NT2/D1 (cell line): Measurements from ENCODE around the gene SMARCAD1.
"Not testable (repeated sequence)": the region's sequence is repeated elsewhere in the genome, so short reads cannot be mapped to it uniquely, and the experiment has no call there.

Experiments
- DNase-seq: peaks from one replicate; pipeline ENCODE4 v3.0.0-alpha.2; 2011; ENCODE audit warnings: low read depth, low spot score
- H3K27me3 ChIP-seq: 2 replicates; pipeline ENCODE4 v1.6.0; 2011; ENCODE audit warnings: mild to moderate bottlenecking; ENCODE audit not compliant: insufficient read length, insufficient read depth
- H3K36me3 ChIP-seq: 2 replicates; pipeline ENCODE4 v1.6.1; 2011; ENCODE audit warnings: mild to moderate bottlenecking, low read length, mixed read lengths; ENCODE audit not compliant: insufficient read depth, insufficient read length
- H3K4me1 ChIP-seq: 2 replicates; pipeline ENCODE4 v1.5.1; 2011; ENCODE audit not compliant: insufficient read depth, insufficient read length
- H3K4me3 ChIP-seq: 2 replicates; pipeline ENCODE4 v1.5.1; 2011; ENCODE audit warnings: low read depth; ENCODE audit not compliant: insufficient read length
- H3K9ac ChIP-seq: 2 replicates; pipeline ENCODE4 v1.6.0; 2011; ENCODE audit warnings: low read depth; ENCODE audit not compliant: insufficient read length
- H3K9me3 ChIP-seq: 2 replicates; pipeline ENCODE4 v1.5.1; 2011; ENCODE audit warnings: mild to moderate bottlenecking, low read length; ENCODE audit not compliant: insufficient read depth
- SUZ12 ChIP-seq: IDR thresholded peaks from 2 replicates; pipeline ENCODE4 v1.6.1; 2011; ENCODE audit not compliant: insufficient read length, insufficient read depth; ENCODE audit errors: extremely low read depth
- YY1 ChIP-seq: IDR thresholded peaks from 2 replicates; pipeline ENCODE4 v1.6.1; 2011; ENCODE audit not compliant: insufficient read length, insufficient read depth
- ZNF274 ChIP-seq: IDR thresholded peaks from 2 replicates; pipeline ENCODE4 v1.6.1; 2011; ENCODE audit warnings: mild to moderate bottlenecking, low read depth, low read length

The SMARCAD1 gene

DNA sequence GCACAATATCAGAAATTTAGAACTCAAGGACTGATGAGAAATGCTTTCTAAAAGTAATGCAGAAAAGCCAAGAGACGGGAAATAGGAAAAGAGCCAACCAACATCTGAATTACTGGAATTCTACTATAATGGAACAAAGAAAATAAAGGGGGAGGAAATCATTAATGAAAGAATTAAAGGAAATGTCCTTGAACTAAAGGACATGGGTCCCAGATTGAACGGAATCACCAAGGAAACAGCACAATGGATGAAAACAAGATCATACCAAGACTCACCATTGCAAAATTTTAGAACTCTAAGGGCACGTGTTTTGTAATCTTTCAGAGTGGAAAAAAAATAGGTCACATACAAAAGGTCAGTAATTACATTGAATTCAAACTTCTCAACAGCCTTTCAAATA is 99.0 kb downstream of the SMARCAD1 start:
- H3K4me1 ChIP-seq = no peaks in the 10 kb centered on the region
- no peaks in the 10 kb centered on the region for H3K9me3 ChIP-seq
- no peak overlapping the region for H3K9ac ChIP-seq
- no peak overlapping the region for H3K4me3 ChIP-seq
- no peaks in the 10 kb centered on the region for H3K36me3 ChIP-seq
- no peaks in the 10 kb centered on the region for H3K27me3 ChIP-seq
- TF ChIP-seq YY1 (no peak), ZNF274 (no peak), SUZ12 (no peak)
- no peak for DNase-seq

DNA sequence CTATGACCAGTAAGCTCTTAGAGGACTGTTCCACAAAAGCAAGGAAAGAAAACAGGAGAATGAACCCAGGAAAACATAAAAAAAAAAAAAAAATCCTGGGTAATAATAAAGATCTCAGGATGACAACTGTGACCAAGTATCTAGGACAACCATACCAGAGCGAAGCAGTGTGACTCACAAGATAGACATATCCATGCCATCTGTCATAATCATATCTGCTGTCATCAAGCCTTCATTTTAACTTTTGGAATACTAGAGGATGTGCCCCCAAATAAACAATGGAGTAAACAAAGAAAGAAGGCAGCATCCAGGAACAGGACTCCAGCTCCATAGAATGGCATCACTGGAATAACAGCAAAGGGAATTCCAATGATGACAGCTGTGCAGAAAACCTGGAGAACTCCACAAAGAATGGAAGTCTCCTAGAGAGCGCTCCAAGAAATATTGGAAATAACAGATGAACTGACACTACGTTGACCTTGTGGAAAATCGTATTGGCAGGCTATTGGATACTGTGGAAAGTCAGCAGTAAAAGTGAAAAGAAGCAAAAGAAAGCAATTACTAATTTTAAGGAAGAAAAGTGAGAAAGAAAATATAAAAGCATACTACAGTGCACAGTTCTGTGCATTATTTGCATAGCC is 99.7 kb downstream of the SMARCAD1 start:
- Histone ChIP-seq H3K9ac (no peak overlapping the region), H3K4me1 (no peaks in the 10 kb centered on the region), H3K9me3 (no peaks in the 10 kb centered on the region), H3K4me3 (no peak overlapping the region), H3K27me3 (no peaks in the 10 kb centered on the region), H3K36me3 (no peaks in the 10 kb centered on the region)
- DNase-seq = no peak
- TF ChIP-seq ZNF274 (no peak), SUZ12 (no peak), YY1 (no peak)

DNA sequence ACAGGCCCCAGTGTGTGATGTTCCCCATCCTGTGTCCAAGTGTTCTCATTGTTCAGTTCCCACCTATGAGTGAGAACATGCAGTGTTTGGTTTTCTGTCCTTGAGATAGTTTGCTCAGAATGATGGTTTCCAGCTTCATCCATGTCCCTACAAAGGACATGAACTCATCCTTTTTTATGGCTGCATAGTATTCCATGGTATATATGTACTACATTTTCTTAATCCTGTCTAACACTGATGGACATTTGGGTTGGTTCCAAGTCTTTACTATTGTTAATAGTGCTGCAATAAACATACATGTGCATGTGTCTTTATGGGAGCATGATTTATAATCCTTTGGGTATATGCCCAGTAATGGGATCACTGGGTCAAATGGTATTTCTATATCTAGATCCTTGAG is 112.3 kb downstream of the SMARCAD1 start:
- H3K4me3 ChIP-seq, H3K4me1 ChIP-seq: not testable (repeated sequence)

DNA sequence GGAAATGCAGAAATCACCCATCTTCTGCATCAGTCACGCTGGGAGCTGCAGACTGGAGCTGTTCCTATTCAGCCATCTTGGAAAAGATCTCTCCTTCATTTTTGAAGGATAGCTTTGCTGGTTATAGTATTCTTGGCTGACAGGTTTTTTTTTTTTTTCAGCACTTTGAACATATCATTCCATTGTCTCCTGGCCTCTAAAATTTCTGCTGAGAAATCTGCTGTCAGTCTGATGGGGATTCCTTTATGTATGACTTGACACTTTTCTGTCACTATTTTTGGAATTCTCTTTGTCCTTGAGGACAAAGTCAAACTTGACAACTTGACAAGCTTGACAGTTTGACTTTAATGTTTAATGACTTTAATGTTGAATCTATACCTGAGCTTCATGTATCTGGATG is 118.2 kb downstream of the SMARCAD1 start:
- DNase-seq = no peak
- peaks cover 30% of the 10 kb centered on the region for H3K9me3 ChIP-seq
- H3K4me1 ChIP-seq = no peaks in the 10 kb centered on the region
- H3K4me3 ChIP-seq = no peak overlapping the region
- H3K36me3 ChIP-seq = no peaks in the 10 kb centered on the region
- TF ChIP-seq ZNF274 = no peak
- no peak for TF ChIP-seq SUZ12
- TF ChIP-seq YY1 = no peak
- H3K27me3 ChIP-seq = no peaks in the 10 kb centered on the region
- H3K9ac ChIP-seq = no peak overlapping the region

More for the DNA sequence above, 112.3 kb downstream of the SMARCAD1 start:
- peaks cover 18% of the 10 kb centered on the region for H3K9me3 ChIP-seq
- H3K27me3 ChIP-seq, DNase-seq, H3K36me3 ChIP-seq, H3K9ac ChIP-seq: not testable (repeated sequence)

DNA sequence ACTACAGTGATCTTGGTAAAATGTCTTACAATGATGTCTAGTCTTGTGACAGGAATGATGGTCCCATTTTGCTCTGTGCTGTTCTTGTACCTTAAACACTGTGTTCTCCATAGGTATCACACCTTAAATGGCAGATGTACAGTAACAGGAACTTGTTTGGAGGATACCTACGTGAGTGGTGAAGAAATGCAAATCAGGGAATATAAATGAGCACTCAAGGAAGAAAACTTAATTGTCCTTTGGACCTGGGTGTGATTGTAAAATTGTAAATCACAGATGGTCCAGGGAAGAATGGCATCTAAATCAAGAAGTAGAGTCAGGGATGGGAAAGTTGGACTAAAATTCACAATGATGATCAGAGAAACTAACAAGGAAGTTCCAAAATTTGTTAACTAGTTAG is 122.3 kb downstream of the SMARCAD1 start:
- no peaks in the 10 kb centered on the region for H3K27me3 ChIP-seq
- H3K36me3 ChIP-seq = no peaks in the 10 kb centered on the region
- TF ChIP-seq YY1 (no peak), SUZ12 (no peak), ZNF274 (no peak)
- DNase-seq = no peak
- no peak overlapping the region for H3K4me3 ChIP-seq
- H3K4me1 ChIP-seq = no peaks in the 10 kb centered on the region
- H3K9me3 ChIP-seq = peaks cover 30% of the 10 kb centered on the region
- no peak overlapping the region for H3K9ac ChIP-seq

DNA sequence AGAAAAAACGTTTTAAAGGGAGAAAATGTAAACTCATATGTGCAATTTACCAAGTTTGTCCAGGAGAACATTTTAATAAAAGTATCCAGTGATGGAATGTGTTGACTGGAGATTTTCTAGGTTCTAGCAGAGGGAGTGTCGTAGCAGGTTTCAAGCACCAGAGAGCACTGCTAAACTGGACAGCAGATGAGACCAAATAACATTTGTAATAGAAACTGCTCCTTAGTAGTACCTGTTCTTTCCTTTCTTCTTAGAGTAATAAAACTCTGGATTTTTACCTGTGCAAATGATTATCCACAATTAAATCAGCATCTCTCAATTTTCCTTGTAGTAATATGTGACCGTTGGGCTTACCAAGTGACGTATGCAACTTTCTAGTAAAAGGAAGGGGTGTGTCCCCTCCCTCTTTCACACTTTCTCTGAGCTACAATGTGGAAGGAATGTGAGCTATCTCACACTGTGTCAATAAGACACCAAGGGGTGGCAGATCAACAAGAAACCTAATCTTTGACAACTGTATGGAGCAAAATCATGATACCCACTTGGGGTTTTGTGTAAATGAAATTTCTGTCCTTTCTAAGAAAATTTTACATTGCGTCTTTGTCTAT is 125.4 kb downstream of the SMARCAD1 start:
- Histone ChIP-seq H3K36me3 (no peaks in the 10 kb centered on the region), H3K9ac (no peak overlapping the region), H3K4me3 (no peak overlapping the region), H3K9me3 (no peaks in the 10 kb centered on the region), H3K27me3 (no peaks in the 10 kb centered on the region), H3K4me1 (no peaks in the 10 kb centered on the region)
- peak; percentile 11 for DNase-seq
- no peak for TF ChIP-seq YY1
- TF ChIP-seq ZNF274 = no peak
- TF ChIP-seq SUZ12 = no peak

DNA sequence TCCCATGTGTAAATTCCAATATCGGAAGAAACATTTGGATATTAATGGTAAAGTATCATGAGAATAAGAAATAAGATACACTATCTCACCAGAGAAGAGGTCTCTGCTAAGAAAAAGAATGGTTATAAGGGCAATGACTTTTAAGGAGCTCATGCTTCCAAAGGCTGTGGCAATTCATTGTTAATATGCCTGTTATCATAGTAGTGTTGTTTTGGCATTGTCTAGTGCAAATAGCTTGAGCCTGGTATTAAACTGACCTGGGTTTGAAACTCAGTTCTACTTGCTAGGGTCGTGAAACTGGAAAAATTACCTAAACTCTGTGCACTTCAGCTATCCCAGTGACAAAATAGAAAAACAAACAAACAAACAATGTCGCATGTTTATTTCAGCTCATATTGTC is 126.2 kb downstream of the SMARCAD1 start:
- no peaks in the 10 kb centered on the region for H3K36me3 ChIP-seq
- H3K27me3 ChIP-seq = no peaks in the 10 kb centered on the region
- DNase-seq = no peak
- no peak overlapping the region for H3K4me3 ChIP-seq
- no peaks in the 10 kb centered on the region for H3K9me3 ChIP-seq
- H3K4me1 ChIP-seq = no peaks in the 10 kb centered on the region
- H3K9ac ChIP-seq = no peak overlapping the region
- TF ChIP-seq ZNF274 = no peak
- no peak for TF ChIP-seq YY1
- no peak for TF ChIP-seq SUZ12

DNA sequence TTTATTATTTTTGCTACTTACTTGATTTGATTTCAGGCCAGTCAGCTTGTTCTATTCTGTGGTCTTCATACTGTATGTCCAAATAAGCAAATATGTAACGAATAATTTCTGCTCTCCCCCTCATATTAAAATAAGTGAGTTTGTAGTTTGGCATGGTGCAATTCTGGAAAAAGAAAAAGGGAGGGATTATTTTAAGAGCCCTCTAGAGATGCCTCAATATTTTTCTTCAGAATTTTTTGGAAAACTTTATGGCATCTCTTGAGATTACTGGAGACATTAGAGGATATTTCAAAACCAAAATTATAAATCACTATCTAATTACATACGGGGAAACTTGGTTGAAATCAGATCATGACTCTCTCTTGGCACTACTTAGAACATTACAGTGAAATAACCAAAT is 126.8 kb downstream of the SMARCAD1 start:
- H3K27me3 ChIP-seq = no peaks in the 10 kb centered on the region

More for the DNA sequence above, 126.8 kb downstream of the SMARCAD1 start:
- H3K9ac ChIP-seq = no peak overlapping the region
- DNase-seq = no peak
- no peak overlapping the region for H3K4me3 ChIP-seq
- no peaks in the 10 kb centered on the region for H3K9me3 ChIP-seq
- no peaks in the 10 kb centered on the region for H3K36me3 ChIP-seq
- no peaks in the 10 kb centered on the region for H3K4me1 ChIP-seq
- TF ChIP-seq YY1 = no peak
- TF ChIP-seq SUZ12 = no peak
- no peak for TF ChIP-seq ZNF274
